Prostate gland (tissue), 2 donors: ENCODE measurements around the gene ZBTB1.

Experiments
- CTCF ChIP-seq, 4 experiments: fragments of 200-600 bp in 2 of 4; fragments of 450-650 bp in 2 of 4; sonication (generic) in 2 of 4; IDR thresholded peaks; 1 replicate in 3 of 4; 2 replicates in 1 of 4; pipeline ENCODE4 v1.5.1; 2016 to 2019; ENCODE audit warnings: antibody characterized with exemption in 4 of 4, mild to moderate bottlenecking in 2 of 4, moderate library complexity in 2 of 4
- POLR2AphosphoS5 ChIP-seq: sonication (generic); formaldehyde crosslinking; IDR thresholded peaks from one replicate; pipeline ENCODE4 v1.6.1; 2017; ENCODE audit warnings: antibody characterized with exemption

GRCh38 chr14:64464651-64465050 lies 39.9 kb upstream of the ZBTB1 start:
- TF ChIP-seq CTCF (IDR thresholded peaks at IDR 0.05) (no peak), POLR2AphosphoS5 (no peak)
